Activated T-cell treated with anti-CD3 and anti-CD28 coated beads, Interleukin-2, amount 50 U/mL, for 1 hour (primary cell): ENCODE data around the gene CSTB.

Experiments
- DNase-seq: peaks from one replicate; pipeline ENCODE4 v3.0.0-alpha.2; 2020

The CSTB gene

GRCh38 chr21:43727519-43728153 is 48.5 kb downstream of the CSTB start:
- DNase-seq = no peak

GRCh38 chr21:43726686-43727518 is 49.2 kb downstream of the CSTB start:
- DNase-seq = no peak
